Hematopoietic multipotent progenitor cell treated with erythropoietin and hydrocortisone succinate and interleukin-3 and kit ligand, for 8 days (in vitro differentiated cells): ENCODE data around the gene NPL.

Experiments
- DNase-seq: peaks from one replicate; pipeline ENCODE4 v3.0.0-alpha.2; 2015

Gene NPL

DNA sequence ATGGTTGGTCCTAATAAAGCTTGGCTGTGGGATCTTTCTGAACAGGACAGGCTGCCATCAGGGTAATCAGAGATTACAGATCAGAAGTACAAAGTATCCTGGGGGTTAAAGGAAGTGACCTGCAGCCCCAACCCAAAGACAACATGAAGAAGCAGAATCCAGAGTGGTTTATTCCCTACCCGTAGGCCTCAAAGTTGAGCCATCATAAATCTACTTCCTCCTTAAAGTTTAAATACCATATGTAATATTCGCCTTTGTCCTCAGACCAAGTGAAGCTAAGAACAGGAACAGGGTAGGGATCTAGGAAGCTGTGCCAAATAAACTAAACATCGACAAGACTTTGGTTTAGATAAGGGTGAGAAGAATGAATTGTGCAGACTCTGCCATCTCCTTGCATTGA lies 33.6 kb downstream of the NPL start:
- DNase-seq: peak; percentile 24

DNA sequence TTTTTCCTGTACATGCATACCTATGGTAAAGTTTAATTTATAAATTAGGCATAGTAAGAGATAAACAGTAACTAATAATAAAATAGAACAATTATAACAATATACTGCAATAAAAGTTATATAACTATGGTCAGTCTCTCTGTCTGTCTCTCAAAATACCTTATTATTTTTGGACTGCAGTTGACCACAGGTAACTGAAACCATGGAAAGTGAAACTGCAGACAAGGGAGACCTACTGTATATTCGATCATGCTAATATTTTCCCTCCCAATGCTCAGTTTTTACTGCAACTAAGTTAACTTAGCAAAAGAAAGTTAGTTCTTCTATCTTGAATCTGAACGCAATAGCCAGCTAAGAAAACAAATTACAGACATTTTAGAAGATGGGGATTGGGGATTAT lies 37.3 kb downstream of the NPL start:
- no peak for DNase-seq

DNA sequence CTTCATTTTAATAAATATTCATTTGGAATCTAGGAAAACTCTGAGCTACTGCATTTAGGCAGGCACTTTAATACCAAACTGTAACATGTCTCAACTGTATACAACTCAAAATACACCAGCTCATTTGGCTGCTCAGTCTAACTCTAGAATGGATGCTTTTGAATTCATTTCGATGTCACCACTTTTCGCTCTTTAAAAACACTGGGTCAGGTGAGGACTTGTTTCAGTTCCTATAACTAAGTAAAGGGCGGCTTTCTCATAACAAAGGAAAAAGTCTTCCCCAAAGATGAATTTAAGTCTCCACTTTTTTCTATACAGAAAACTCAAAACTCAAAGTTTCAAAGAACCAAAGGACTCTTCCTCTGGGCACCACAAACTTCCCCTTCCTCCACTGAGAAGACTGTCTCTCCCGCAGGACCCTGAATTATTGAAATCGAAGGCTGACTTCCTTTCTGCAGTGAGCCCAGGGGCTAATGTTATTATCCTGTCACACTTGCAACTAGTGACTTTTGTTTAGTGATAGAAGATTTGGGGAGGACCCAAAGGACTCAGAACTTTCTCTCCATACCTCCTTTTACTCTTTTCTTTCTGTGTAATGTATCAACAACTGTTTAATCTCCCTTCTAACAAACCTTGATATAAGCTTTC lies 39.8 kb downstream of the NPL start:
- no peak for DNase-seq

DNA sequence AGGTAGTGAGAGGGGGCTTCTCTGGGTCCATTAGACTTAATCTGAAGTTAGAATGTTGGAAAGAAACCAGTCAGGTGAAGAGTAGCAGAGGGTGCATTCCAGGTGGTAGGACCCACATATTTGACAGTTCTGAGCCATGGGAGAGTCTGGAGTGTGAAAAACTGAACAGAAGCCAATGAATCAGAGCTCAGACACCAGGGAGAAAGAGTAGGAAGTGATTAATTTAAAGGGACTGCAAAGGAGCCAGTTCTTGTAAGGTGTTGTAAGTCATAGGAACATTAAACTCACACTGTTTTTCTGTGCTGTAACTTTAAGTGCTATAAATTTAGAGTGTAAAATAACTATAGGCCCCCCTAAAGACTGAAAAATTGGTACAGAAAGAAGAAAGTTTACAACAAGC lies 43.7 kb downstream of the NPL start:
- no peak for DNase-seq

DNA sequence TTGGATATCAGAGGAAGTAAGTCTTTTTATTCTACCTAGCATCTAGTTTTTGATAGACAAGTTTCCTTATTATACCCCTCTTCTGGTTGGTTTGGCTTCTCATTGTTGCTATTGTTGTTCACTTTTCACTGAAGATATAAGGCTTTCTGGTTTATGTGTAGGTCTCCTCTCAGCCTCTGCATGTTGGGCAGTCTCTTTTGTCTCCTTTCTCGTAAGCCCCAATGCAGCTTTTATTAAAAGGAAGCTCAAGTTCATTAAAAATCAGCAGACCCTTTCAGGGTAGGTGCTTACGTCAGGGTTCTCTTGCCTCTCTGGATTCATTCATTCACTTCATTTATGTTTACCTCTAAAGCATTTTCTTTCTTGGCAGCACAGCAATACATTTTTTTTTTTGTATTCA lies 44.8 kb downstream of the NPL start:
- no peak for DNase-seq

DNA sequence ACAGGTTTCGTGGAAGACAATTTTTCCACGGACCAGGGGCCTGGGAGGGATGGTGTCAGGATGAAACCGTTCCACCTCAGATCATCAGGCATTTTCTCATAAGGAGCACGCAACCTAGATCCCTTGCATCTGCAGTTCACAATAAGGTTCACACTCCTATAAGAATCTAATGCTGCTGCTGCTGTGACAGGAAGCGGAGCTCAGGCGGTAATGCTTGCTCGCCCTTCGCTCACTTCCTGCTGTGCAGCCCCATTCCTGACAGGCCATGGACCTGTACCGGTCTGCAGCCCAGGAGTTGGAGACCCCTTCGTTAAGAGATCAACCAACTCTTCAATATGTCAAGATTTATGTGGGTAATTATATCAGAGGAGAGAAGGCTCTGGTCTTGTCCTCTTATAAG lies 46.2 kb downstream of the NPL start:
- DNase-seq: no peak

DNA sequence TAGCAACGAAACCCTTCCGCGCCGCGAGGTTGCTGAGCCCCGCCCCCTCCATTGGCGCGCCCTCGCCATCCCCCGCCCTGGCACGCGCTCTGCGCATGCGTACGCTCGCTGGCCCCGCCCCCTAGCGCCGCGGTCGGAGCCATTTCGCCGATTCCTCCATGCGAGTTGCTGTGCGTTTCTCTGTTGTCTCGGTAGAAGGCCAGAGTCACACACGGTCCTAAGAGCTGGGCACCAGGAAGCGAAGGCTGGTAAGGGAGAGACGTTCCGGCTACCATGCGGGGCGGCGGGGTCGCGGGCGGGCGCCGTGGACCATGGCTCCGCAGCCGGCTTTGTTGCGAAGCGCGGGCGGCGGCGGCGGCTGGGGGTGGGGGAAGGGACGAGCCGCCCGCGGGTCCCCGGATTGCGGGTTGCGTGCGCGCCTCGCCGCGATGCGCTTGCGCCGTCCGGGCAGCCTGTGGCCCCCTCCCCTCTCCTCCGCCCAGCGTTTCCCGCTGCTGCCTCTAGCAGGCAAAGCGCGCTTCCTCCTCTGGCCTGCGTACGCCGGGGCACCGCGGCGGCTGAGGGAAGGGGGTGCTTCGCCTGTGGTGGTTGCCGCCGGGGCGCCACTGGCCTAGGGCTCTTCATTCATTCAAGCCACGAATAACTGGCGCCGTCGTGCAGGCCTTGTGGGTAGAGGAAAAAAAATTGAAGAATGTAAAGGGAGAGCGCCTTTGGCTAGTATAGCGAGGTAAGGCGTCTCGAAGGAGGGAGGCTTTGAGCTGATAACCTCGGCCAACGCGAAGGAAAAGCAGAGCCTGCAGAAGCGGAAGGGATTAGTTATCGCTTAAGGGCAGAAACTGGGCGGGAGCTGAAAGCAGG lies 49.9 kb downstream of the NPL start, which contains the start of gene DHX9:
Gene DHX9 (plus strand): TSS at position 139 of the 858 bp plus-strand sequence. CDS start 3,220 bp downstream, outside the sequence.
- DNase-seq: peak; percentile 96

DNA sequence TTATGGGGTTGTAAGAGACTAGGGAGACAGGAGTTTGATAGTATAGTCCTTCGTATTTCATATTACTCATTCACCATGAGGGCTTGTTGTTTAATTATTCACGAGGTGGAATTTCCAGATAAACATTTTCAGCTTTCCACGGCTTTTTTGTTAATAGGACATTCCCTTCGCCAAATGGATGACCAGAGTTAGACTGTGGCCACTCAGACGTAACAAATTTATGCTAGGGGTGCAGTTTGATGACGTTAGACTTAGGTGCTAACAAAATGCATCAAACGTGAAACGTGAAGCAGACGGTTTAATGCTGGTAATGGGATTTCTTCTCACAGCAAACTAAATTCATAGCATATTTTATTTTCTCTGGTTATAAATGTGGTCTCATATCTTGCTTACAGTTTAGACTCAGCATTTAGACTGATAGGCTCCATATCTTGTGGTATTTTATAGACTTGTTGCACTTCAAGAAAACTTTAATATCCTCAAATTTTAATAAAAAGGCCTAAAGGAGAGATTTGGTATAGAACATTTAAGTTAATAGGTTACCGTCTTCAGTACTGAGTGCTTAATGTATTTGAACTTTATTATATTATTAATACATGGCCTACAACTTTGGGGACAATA lies 51.9 kb downstream of the NPL start:
- no peak for DNase-seq

DNA sequence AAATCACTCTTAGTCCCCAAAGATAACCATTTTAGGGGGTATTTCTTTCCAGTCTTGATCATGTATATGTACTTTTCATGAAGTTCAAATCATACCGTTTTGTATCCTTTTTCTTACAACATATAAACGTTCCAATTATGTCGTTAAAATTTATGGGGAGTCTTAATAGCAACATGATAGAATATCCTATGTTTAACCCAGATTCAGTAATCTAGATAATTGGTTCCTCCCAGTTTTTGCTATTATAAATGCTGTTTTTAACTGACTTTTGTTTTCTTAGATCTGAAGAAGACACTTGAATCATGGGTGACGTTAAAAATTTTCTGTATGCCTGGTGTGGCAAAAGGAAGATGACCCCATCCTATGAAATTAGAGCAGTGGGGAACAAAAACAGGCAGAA lies 52.7 kb downstream of the NPL start:
- no peak for DNase-seq

DNA sequence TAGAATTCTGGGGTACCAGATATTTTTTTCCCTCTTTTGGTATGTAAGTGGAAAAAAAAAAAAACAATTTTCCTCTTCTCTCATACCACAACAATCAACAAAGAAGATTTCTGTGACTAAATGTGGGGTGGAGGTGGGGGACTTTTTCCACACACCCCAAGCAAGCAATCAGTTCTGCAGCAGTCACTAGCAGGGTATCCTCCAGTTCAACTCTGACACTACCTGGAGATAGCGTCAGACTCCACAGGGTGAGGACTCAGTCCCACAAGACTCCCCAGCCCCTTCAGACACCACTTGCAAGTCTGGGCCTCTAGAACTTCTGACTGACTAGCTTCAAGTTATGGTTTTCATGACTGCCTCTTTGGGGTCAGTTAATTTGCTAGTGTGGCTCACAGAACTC lies 55.8 kb downstream of the NPL start:
- no peak for DNase-seq

DNA sequence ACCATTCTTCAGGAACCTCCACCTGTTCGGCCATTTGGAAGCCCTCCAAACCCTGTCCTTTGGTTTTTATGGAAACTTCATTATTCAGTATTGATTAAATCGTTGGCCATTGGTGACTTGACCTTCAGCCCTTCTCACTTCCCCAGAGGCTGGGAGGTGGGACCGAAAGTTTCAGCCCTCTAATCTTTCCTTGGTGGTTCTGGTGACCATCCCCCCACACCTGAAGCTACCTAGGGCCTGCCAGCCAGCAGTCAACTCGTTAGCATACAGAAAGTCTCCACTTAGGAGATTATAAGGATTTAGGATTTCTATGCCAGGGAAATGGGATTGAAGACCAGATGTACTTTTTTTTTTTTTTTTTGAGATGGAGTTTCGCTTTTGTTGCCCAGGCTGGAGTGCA lies 56.3 kb downstream of the NPL start:
- no peak for DNase-seq

DNA sequence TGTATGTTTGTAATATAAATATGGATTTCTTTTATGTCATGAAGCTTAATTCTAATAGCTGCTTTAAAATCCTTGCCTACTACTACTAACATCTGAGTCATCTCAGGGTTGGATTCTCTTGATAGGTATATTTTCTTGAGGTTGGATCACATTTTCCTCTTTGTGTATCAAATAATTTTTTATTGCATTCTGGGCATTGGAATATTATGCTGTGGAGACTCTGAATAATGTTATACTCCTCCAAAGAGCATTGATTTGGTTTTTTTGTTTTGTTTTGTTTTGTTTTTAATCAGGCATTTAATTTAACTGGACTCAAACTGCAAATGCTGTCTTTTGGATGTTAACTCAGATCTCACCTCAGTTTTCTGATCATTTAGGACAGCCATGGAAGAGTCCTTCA lies 57.5 kb downstream of the NPL start:
- no peak for DNase-seq

DNA sequence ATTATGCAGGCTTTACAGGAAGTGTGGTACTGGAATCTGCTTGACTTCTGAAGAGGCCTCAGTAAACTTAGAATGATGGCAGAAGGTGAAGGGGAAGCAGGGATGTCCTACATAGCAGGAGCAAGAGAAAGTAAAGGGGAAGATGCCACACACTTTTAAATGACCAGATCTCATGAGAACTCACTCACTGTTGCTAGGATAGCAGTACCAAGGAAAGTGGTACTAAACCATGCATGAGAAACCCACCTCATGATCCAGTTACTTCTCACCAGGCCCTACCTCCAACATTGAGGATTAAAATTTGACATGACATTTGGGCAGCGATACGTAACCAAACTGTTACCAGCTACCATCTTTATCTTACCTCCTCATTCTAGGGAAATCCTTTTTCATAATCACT lies 59.2 kb downstream of the NPL start:
- DNase-seq: no peak

DNA sequence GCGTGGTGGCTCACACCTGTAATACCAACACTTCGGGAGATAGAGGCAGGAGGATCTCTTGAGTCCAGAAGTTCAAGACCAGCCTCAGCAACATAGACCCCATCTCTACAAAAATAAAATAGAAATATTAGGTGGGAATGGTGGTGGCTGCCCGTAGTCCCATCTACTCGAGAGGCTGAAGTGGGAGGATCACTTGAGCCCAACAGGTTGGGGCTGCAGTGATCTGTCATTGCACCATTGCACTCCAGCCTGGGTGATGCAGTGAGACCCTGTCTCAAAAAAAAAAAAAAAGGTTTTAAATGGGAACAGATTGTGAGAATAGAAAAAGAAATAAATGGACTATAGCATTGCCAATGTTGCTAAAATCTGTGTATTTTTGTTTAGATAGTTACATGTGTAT lies 60.7 kb downstream of the NPL start:
- DNase-seq: no peak

DNA sequence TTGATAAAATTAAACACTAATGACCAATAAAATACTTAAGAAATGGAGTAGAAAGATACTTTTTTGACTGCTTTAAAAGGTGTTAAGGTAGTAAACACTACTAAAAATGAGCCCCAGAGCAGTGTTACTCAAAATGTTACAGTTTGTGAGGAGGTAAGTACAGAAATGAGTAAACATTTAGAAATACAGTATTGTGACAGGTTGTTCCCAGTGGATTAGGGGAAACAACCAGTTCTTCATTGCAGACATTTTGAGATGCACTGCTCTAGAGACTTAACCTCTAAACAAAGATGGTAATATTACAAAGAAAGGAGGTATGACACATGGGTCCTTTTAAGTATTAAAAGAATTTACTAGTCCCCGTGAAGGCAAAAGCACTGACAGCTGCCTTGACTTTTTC lies 62.3 kb downstream of the NPL start:
- DNase-seq: no peak

DNA sequence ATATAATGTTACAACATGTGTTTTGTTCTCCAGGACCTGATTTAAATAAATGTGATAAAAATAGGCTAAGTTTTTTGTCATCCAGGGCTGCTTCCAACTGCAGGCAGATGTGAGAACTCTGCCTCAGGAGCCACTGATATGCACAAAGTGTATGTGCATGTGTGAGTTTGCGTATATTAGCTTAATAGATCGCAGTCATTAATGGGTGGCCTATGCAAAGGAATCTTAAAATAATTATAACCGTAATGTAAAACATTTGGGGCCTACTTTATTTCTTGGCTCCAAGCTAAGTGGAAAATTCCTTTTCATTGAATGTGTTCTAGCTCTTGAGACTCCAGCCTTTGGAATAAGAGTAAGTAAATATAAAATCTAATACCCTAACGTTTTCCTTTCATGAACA lies 66.3 kb downstream of the NPL start:
- no peak for DNase-seq

DNA sequence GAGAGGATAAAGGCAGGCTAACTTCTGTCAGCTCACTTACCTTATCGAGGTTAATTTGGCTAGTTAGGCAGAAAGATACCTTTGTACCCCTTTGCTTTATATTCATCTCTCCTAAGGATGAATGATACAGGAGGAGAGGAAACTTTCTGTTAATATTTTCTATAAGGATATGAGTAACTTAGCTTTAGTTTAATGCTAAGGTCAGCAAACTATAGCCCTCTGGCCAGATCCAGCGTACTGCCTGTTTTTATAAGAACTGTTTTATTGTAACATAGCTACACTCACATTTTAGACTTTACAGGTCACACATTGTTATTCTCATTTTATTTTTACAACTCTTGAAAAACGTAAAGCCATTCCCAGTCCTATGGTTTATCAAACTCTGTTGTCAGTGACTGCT lies 67.6 kb downstream of the NPL start:
- DNase-seq: no peak

DNA sequence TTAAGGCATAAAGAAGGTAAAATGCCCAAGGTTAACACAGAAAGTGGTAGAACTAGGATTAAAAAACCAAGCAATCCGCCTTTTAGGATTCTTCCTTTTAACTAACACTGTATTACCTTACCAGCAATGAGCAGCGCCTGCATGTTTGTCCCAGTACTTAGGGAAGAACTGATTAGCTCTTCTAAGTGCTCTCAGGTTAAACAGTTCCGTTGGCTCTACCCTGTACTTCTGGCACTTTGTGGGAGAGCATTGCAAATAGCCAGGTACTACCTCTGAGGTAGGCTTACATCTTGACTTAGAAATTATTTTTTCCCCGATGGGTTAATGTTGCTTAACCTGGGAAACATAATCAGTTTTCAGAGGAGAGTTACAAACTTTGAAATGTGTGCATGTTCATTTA lies 71.1 kb downstream of the NPL start:
- no peak for DNase-seq

DNA sequence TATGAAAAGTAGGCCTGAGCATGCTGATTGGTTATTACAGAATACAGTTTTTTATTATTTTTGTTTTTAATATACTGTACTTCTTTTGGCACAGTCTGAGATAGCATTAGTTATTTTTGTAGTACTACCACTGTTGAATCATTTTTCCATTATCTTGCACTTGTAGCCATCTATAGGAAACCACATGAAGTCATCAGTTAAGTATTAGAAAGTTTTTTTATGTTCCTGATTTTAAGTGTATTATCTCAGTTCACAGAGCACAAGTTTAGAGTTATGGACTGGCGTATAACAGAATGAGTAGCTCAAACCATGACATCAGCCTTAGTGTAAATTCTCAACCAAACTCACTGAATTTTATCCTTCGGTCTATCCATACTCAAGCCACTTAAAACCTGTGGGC lies 72.4 kb downstream of the NPL start:
- DNase-seq: peak; percentile 17

DNA sequence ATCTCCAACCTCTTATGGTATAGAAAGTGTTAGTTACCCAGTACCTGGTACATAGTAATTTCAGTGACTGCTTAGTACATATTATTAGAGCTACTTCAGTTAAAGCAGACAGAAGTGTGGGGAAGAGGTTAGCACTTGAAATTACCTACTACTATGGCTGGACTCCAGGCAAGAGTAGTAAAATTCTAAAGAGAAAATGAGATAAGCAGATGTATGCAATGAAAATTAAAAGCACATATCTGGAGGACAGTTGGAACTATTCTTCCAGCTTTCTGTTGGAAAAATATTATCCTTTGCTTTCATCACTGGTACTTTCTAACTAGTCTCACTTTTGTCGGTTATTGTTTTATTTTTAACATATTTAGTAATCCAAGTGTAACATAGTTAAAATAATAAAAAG lies 73.3 kb downstream of the NPL start:
- no peak for DNase-seq

DNA sequence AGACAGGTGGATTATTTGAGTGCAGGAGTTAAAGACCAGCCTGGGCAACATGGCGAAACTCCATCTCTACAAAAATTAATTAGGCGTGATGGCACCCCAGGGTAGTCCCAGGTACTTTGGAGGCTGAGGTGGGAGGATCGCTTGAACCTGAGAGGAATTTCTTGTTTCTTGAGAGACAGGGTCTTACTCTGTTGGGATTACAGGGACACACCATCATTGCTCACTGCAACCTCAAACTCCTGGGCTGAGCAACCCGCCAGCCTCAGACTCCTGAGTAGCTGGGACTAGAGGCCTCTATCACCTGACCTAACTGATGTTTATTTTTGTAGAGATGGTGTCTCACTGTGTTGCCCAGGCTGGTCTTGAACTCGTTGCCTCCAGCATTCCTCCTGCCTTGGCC lies 74.4 kb downstream of the NPL start:
- no peak for DNase-seq

DNA sequence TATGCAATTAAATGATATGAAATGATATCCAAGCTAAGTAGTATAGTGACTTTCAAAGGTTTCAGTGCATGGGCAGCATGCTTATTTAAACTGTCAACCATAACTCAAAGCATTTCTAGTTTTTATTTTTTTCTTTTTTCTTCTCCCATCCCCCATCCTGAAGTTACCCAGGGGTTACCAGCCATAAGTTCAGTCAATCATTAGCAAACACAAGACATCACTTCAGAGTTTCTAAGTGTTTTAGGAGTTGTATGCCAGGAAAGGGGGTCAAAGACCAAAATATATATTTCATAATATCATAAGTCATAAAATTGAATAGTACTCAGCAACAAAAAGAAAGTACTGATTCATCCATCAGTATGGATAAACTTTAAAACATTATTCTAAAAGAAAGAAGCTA lies 78.3 kb downstream of the NPL start:
- no peak for DNase-seq

DNA sequence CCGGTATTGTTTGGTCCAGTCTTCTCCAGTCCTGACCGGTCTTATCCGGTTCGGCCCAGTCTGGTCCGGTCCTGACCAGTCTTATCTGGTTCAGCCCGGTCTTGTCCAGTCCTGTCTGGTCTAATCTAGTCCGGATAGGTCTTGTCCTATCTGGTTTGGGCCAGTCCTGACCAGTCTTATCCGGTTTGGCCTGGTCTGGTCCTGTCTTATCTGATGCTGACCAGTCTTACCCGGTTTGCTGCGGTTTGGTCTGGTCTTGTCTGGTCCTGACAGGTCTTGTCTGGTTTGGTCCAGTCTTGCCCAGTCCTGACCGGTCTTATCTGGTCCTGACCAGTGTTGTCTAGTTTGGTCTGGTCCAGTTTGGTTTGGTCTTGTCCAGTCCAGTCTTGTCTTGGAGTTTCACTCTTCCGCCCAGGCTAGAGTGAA lies 79.7 kb downstream of the NPL start:
- no peak for DNase-seq

DNA sequence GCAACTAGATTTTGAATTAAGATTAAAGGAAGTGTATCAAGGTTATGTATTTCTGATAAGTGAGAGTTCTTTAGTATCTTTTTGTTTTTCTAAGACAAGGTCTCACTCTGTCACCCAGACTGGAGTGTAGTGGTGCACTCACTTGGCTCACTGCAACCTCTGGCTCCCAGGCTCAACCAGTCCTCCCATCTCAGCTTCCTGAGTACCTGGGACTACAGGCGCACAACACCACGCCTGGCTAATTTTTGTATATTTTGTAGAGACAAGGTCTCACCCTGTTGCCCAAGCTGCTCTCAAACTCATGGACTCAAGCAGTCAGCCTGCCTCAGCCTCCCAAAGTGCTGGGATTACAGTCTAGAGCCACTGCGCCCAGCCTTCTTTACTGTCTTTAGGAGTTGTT lies 83.3 kb downstream of the NPL start:
- no peak for DNase-seq
